LNCAP (cell line): Measurements from ENCODE around the gene MYORG.

Source experiments
- TF ChIP-seq, protein P1 (sequence below): fragments of 450-650 bp; IDR thresholded peaks from 2 replicates; pipeline ENCODE4 v1.5.1; 2017; ENCODE audit warnings: mild to moderate bottlenecking

MYORG gene

DNA sequence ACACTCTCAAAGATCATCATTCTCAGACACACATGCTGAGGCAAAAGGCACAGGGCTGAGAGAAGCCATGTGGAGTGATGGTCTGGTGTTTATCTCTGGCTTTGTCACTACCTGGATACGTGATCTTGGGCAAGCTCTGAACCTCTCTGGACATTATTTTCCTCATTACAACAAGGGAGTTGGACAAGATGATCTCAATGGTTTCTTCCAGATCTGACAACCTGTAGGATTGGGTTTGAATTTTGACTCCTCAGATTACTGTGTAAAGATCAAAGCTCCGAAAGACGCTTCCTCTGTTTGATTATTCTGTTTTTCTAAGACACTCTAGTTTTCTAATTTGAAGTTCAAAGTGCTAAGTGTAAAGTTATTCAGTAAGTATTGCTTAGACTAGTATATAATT is 27.4 kb downstream of the MYORG start:
- TF ChIP-seq, protein P1, sequence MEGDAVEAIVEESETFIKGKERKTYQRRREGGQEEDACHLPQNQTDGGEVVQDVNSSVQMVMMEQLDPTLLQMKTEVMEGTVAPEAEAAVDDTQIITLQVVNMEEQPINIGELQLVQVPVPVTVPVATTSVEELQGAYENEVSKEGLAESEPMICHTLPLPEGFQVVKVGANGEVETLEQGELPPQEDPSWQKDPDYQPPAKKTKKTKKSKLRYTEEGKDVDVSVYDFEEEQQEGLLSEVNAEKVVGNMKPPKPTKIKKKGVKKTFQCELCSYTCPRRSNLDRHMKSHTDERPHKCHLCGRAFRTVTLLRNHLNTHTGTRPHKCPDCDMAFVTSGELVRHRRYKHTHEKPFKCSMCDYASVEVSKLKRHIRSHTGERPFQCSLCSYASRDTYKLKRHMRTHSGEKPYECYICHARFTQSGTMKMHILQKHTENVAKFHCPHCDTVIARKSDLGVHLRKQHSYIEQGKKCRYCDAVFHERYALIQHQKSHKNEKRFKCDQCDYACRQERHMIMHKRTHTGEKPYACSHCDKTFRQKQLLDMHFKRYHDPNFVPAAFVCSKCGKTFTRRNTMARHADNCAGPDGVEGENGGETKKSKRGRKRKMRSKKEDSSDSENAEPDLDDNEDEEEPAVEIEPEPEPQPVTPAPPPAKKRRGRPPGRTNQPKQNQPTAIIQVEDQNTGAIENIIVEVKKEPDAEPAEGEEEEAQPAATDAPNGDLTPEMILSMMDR, result no peak

DNA sequence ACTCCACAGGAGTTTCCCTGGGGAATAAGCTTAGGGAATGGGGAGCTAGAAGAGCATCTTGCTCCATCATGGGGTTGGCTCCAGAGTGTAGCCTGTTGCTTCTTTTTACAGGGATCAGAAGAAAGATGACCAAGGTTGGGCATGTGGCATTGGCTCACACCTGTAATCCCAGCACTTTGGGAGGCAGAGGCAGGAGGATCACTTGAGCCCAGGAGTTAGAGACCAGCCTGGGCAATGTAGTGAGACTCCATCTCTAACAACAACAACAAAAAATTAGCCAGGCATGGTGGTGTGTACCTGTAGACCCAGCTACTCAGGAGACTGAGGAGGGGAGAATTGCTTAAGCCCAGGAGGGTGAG is 28.9 kb downstream of the MYORG start:
- TF ChIP-seq, protein P1, result no peak

DNA sequence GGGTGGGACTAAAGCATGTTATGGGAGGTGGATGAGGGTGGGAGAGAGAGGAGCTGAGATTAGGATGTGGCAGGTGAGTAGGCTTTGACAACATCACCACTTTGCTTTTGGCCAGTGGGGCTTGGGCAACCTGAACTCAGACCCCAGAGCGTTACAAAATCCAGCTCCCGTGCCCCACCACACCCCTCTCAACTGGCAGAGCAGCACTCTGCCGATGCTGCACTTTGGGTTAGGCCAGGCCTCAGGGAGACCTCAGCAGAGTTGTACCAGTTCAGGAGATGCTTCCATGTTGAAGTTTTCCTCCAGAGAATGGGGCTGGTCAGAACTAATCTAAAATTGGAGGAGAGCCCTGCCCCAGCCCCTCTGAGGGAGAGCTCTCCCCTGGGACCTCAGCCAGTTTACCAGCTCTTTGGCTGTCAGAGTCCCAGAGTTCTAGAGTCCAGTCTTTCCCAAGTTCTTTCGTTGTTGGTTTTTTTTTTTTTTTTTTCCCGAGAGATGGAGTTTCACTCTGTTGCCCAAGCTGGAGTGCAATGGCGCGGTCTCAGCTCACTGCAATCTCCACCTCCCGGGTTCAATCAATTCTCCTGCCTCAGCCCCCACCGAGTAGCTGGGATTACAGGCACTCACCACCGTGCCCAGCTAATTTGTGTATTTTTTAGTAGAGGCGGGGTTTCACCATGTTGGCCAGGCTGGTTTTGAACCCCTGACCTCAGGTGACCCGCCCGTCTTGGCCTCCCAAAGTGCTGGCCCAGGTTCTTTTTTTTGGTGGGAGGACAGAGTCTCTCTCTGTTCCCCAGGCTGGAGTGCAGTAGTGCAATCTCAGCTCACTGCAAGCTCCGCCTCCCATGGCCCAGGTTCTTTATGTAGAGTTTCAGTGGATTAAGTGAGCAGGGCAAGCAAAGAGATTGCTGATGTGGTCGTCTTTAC is 29.6 kb downstream of the MYORG start:
- TF ChIP-seq, protein P1, result no peak

DNA sequence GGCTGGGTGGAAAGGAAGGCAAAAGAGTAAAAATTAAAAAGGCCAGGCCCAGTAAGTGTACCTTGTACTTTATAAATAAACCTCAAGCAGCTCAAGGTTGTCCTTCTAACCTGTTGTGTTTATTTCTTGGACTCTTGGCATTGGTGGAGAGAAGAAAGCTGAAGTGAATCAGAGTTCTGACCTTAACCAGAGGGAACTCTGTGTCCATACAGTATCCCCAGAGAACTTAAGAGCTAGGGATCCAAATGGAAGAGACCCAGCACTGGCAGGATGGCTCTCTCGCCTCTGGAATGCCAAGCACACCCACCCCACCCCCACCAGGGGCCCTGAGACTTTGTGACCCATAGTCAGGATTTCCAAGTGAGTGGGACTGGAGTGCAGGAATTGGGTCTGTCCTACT is 33.1 kb downstream of the MYORG start:
- TF ChIP-seq, protein P1, result no peak

DNA sequence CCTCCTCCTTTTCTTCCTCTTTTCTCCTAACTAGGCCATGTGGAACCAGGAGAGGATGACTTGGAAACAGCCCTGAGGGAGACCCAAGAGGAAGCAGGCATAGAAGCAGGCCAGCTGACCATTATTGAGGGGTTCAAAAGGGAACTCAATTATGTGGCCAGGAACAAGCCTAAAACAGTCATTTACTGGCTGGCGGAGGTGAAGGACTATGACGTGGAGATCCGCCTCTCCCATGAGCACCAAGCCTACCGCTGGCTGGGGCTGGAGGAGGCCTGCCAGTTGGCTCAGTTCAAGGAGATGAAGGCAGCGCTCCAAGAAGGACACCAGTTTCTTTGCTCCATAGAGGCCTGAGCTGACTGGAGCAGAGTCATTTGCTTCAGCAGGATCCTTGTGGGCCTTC is 33.6 kb downstream of the MYORG start:
- TF ChIP-seq, protein P1, result no peak

DNA sequence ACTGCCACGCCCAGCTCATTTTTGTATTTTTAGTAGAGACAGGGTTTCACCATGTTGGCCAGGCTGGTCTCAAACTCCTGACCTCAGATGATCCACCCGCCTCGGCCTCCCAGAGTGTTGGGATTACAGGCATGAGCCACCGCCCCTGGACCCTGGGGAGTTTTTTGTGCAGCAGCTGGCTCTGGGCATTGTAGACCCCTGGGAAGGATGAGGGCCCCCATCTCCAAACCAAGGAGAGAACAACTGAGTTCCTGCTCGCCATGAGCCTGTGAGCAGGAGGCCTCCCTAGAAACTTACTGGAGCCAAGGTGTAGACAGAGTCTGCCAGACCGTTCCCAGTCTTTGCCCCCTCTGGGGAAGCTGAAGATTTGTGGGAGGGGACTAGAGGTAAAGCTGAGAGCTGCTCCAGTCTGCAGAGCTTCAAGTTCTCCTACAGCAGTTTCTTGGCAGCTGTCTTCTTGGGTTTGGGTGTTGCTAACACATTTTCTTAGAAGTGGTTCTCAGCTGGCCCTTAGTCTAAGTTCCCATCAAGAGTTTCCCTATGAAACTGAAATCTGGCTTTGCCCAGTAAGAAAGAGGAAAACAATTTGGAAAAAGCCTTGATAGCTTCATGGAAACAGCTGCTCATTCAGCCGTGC is 34.9 kb downstream of the MYORG start:
- TF ChIP-seq, protein P1, result no peak

DNA sequence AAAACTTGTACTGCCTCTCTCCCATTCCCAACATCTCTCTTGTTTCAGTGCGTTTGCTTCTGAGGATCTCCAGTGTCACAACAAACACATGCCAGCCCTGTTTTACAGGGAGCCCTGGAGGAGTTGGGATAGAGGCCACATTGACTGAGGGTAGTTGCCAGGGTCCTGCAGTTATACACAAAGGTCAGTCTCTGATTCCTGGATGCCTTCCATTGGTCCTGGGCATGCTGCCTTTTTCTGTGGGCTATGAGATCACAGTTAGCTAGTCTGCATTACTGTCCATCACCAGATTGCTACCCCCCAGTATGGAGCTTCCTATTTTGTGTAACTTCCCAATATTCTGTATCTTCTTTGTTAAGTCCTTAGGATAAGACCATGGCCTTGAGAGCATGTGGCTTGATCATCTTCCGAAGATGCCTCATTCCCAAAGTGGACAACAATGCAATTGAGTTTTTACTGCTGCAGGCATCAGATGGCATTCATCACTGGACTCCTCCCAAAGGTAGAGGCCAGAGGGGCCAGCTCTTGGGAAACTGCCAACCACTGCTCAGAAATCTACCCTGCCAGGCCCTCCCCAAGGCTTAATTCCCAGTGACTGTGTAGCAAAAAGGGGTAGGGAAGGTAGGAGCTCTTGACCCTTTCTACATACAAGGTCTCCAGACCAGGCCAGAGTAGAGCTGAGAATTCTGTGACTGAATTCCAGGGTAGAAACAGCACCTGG is 37.9 kb downstream of the MYORG start:
- TF ChIP-seq, protein P1, result no peak
